Measurements from ENCODE around the gene NR5A1.

NR5A1 gene

GRCh38 chr9:124482431-124483031 lies 24.7 kb downstream of the NR5A1 start:
- Histone ChIP-seq H3K9ac (ENCODE audit: low read length) (no peak overlapping the region), H3K4me3 (ENCODE audit: low read length) (no peak overlapping the region), H3K36me3 (replicated peaks; ENCODE audit: insufficient read depth, low read length) (no peaks in the 10 kb centered on the region), H3K4me1 (ENCODE audit: low read length) (no peaks in the 10 kb centered on the region), H3K79me2 (ENCODE audit: low read length) (no peaks in the 10 kb centered on the region), H3F3A (ENCODE audit: insufficient read depth, low read length) (no peaks in the 10 kb centered on the region), H2AFZ (ENCODE audit: low read length) (no peak overlapping the region), H3K9me3 (replicated peaks; ENCODE audit: insufficient read depth, low read length) (no peaks in the 10 kb centered on the region), H3K4me2 (ENCODE audit: low read depth, low read length) (no peak overlapping the region), H3K27ac (ENCODE audit: low read length) (no peak overlapping the region), H3K27me3 (replicated peaks; ENCODE audit: insufficient read depth, low read length) (peaks cover 84% of the 10 kb centered on the region), H4K20me1 (ENCODE audit: insufficient read depth, low read length) (no peaks in the 10 kb centered on the region), H3K9me2 (replicated peaks; ENCODE audit: insufficient read depth, low read length) (no peaks in the 10 kb centered on the region)
- TF ChIP-seq EZH2 (optimal IDR thresholded peaks at IDR 0.05; ENCODE audit: low read depth, low read length) (no peak), EZH2phosphoT487 (IDR thresholded peaks at IDR 0.05; ENCODE audit: low read length) (no peak)
- no peak for DNase-seq

- H3F3A ChIP-seq (ENCODE audit: insufficient read depth, low read length): no peaks in the 10 kb centered on the region
- H3K4me2 ChIP-seq (ENCODE audit: low read depth, low read length): no peak overlapping the region
- no peaks in the 10 kb centered on the region for H3K9me3 ChIP-seq (replicated peaks; ENCODE audit: insufficient read depth, low read length)
- H3K79me2 ChIP-seq (ENCODE audit: low read length): no peaks in the 10 kb centered on the region
- H3K4me1 ChIP-seq (ENCODE audit: low read length): no peaks in the 10 kb centered on the region
- H3K27ac ChIP-seq (ENCODE audit: low read length): no peak overlapping the region
- H4K20me1 ChIP-seq (ENCODE audit: insufficient read depth, low read length): no peaks in the 10 kb centered on the region
- peaks cover 80% of the 10 kb centered on the region for H3K27me3 ChIP-seq (replicated peaks; ENCODE audit: insufficient read depth, low read length)
- no peak for TF ChIP-seq EZH2phosphoT487 (IDR thresholded peaks at IDR 0.05; ENCODE audit: low read length)
- no peak for TF ChIP-seq CTCF (IDR thresholded peaks at IDR 0.05; ENCODE audit: low read length)
- TF ChIP-seq EZH2 (optimal IDR thresholded peaks at IDR 0.05; ENCODE audit: low read depth, low read length): no peak
- no peak overlapping the region for H2AFZ ChIP-seq (ENCODE audit: low read length)
- no peak for DNase-seq
- H3K9ac ChIP-seq (ENCODE audit: low read length): no peak overlapping the region
- H3K36me3 ChIP-seq (replicated peaks; ENCODE audit: insufficient read depth, low read length): no peaks in the 10 kb centered on the region
- no peaks in the 10 kb centered on the region for H3K9me2 ChIP-seq (replicated peaks; ENCODE audit: insufficient read depth, low read length)
- no peak overlapping the region for H3K4me3 ChIP-seq (ENCODE audit: low read length)
These were observed 26.1 kb downstream of the NR5A1 start for GRCh38 chr9:124481115-124481514.

- H2AFZ ChIP-seq (ENCODE audit: low read length): 0 out of 2 replicates have a peak overlapping the region, but pooled peaks have one; percentile 35
- peak overlapping the region; percentile 4; the same call in 1 of the 2 replicates for H3K4me2 ChIP-seq (ENCODE audit: low read depth, low read length)
- no peaks in the 10 kb centered on the region for H3F3A ChIP-seq (ENCODE audit: insufficient read depth, low read length)
- peaks cover 80% of the 10 kb centered on the region for H3K27me3 ChIP-seq (replicated peaks; ENCODE audit: insufficient read depth, low read length)
- no peaks in the 10 kb centered on the region for H3K4me1 ChIP-seq (ENCODE audit: low read length)
- H4K20me1 ChIP-seq (ENCODE audit: insufficient read depth, low read length): no peaks in the 10 kb centered on the region
- peak; percentile 21 for DNase-seq
- no peak overlapping the region for H3K4me3 ChIP-seq (ENCODE audit: low read length)
- no peaks in the 10 kb centered on the region for H3K9me3 ChIP-seq (replicated peaks; ENCODE audit: insufficient read depth, low read length)
- TF ChIP-seq CTCF (IDR thresholded peaks at IDR 0.05; ENCODE audit: low read length): peak; percentile 60
- TF ChIP-seq EZH2phosphoT487 (IDR thresholded peaks at IDR 0.05; ENCODE audit: low read length): no peak
- H3K27ac ChIP-seq (ENCODE audit: low read length): no peak overlapping the region
- no peak overlapping the region for H3K9ac ChIP-seq (ENCODE audit: low read length)
- no peaks in the 10 kb centered on the region for H3K36me3 ChIP-seq (replicated peaks; ENCODE audit: insufficient read depth, low read length)
- no peaks in the 10 kb centered on the region for H3K9me2 ChIP-seq (replicated peaks; ENCODE audit: insufficient read depth, low read length)
- no peaks in the 10 kb centered on the region for H3K79me2 ChIP-seq (ENCODE audit: low read length)
These were observed 26.6 kb downstream of the NR5A1 start for GRCh38 chr9:124480621-124480981.

GRCh38 chr9:124479947-124480620 lies 27.1 kb downstream of the NR5A1 start:
- DNase-seq: no peak
- Histone ChIP-seq H4K20me1 (ENCODE audit: insufficient read depth, low read length) (no peaks in the 10 kb centered on the region), H3K79me2 (ENCODE audit: low read length) (no peaks in the 10 kb centered on the region), H3K4me1 (ENCODE audit: low read length) (no peaks in the 10 kb centered on the region), H3K9me3 (replicated peaks; ENCODE audit: insufficient read depth, low read length) (no peaks in the 10 kb centered on the region), H3F3A (ENCODE audit: insufficient read depth, low read length) (no peaks in the 10 kb centered on the region), H3K9me2 (replicated peaks; ENCODE audit: insufficient read depth, low read length) (no peaks in the 10 kb centered on the region), H3K4me3 (ENCODE audit: low read length) (no peak overlapping the region), H2AFZ (ENCODE audit: low read length) (0 out of 2 replicates have a peak overlapping the region, but pooled peaks have one; percentile 35), H3K9ac (ENCODE audit: low read length) (no peak overlapping the region), H3K27me3 (replicated peaks; ENCODE audit: insufficient read depth, low read length) (peaks cover 75% of the 10 kb centered on the region), H3K4me2 (ENCODE audit: low read depth, low read length) (peak overlapping the region; percentile 4; the same call in 1 of the 2 replicates), H3K27ac (ENCODE audit: low read length) (no peak overlapping the region), H3K36me3 (replicated peaks; ENCODE audit: insufficient read depth, low read length) (no peaks in the 10 kb centered on the region)
- no peak for TF ChIP-seq EZH2phosphoT487 (IDR thresholded peaks at IDR 0.05; ENCODE audit: low read length)
- no peak for TF ChIP-seq EZH2 (optimal IDR thresholded peaks at IDR 0.05; ENCODE audit: low read depth, low read length)
- no peak for TF ChIP-seq CTCF (IDR thresholded peaks at IDR 0.05; ENCODE audit: low read length)
